Measurements from ENCODE around the gene MIA.
"Not testable (repeated sequence)": the region's sequence is repeated elsewhere in the genome, so short reads cannot be mapped to it uniquely, and the experiment has no call there.

The MIA gene

DNA sequence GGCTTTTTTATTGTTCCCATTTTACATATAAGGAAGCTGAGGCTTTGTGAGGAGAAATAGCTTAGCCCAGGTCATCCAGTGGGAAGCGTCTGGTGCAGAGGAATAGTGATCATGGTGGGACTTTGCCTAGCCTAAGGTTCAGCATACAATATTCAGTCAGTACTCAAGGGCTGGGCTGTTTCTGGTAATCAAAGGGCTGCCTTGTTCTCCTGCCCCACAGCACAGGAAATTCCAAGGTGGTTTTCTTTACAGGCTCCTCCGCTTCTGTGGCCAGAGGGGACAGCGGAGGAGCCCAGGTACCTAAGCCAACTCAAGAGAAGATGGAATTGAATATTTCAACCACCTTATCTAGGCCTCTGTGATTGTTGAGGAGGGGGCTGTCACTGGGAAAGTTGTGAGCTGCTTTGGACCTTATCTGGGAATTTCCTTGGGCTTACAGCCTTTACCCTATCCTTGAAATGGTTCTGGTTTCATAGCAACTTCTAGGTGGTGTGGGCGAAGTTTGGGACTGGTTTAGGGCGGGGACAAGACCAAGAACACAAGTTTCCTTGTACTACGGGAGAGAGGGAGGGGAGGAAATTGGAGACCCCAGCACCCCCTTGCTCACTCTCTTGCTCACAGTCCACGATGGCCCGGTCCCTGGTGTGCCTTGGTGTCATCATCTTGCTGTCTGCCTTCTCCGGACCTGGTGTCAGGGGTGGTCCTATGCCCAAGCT, at the start of gene MIA:
TSS of gene MIA (plus strand) at position 606 of the 716 bp plus-strand sequence. CDS start at position 628, 22 bp downstream.
- no peaks in the 10 kb centered on the region for H3K36me3 ChIP-seq (ENCODE audit: control insufficient read depth in 2 of 2, insufficient read depth in 2 of 2, low read length in 2 of 2)
- no peaks in the 10 kb centered on the region for H3K27me3 ChIP-seq (ENCODE audit: control insufficient read depth in 2 of 2, insufficient read depth in 2 of 2, low read length in 2 of 2)
- no peak within 1 kb of the TSS for H3K9ac ChIP-seq (ENCODE audit: low read depth in 1 of 2, low read length in 2 of 2)
- H3K4me1 ChIP-seq (ENCODE audit: control insufficient read depth in 2 of 2, insufficient read depth in 2 of 2, low read length in 2 of 2) = peaks cover 11 to 15% of the 10 kb centered on the region in 2 donors
- H3K27ac ChIP-seq (ENCODE audit: low read depth in 2 of 2, low read length in 2 of 2) = no peak within 1 kb of the TSS
- no peaks in the 10 kb centered on the region for H3K9me3 ChIP-seq (ENCODE audit: control insufficient read depth in 2 of 2, low read length in 2 of 2)
- no peak within 1 kb of the TSS for H3K4me3 ChIP-seq (ENCODE audit: low read length in 2 of 2)

DNA sequence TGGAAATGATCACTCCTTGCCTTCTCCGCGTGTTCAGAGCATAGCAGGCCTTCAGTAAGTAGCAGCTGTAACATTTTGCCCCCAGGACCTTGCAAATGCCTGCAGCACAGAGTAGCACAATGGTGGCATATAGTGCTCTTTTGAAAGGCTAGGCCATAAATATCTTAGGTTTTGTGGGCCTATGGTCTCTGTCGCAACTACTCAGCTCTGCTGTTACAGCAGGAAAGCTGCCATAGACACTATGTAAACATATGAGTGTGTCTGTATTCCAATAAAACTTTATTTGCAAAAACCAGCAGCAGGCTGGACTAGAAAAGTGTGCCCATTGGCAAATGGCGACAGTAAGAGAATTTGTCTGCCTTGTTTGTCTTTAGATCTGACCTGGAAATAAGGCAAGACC, 49.0 kb upstream of the MIA start:
- peaks cover 0 to under 1% of the 10 kb centered on the region in 2 donors for H3K4me1 ChIP-seq (ENCODE audit: control insufficient read depth in 2 of 2, insufficient read depth in 2 of 2, low read length in 2 of 2)
- H3K27me3 ChIP-seq (ENCODE audit: control insufficient read depth in 2 of 2, insufficient read depth in 2 of 2, low read length in 2 of 2) = no peaks in the 10 kb centered on the region
- H3K36me3 ChIP-seq (ENCODE audit: control insufficient read depth in 2 of 2, insufficient read depth in 2 of 2, low read length in 2 of 2) = peaks cover 43 to 51% of the 10 kb centered on the region in 2 donors
- no peak overlapping the region for H3K9ac ChIP-seq (ENCODE audit: low read depth in 1 of 2, low read length in 2 of 2)
- H3K9me3 ChIP-seq (ENCODE audit: control insufficient read depth in 2 of 2, low read length in 2 of 2) = no peaks in the 10 kb centered on the region
- H3K27ac ChIP-seq (ENCODE audit: low read depth in 2 of 2, low read length in 2 of 2) = no peak overlapping the region
- no peak overlapping the region for H3K4me3 ChIP-seq (ENCODE audit: low read length in 2 of 2)

DNA sequence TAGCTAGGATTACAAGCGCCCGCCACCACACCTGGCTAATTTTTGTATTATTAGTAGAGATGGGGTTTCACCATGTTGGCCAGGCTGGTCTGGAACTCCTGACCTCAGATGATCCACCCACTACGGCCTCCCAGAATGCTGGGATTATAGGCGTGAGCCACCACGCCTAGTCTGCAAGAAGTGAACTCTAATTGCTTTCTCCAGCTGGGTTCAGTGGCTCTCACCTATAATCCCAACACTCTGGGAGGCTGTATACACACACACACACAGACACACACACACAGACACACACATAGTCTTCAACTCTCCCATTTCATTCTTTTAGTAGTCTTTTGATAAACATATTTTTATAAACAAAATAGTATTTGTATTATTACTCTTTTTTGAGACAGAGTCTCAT, 45.3 kb upstream of the MIA start:
- not testable (repeated sequence) for H3K27me3 ChIP-seq (ENCODE audit: control insufficient read depth in 2 of 2, insufficient read depth in 2 of 2, low read length in 2 of 2); H3K27ac ChIP-seq (ENCODE audit: low read depth in 2 of 2, low read length in 2 of 2); H3K9ac ChIP-seq (ENCODE audit: low read depth in 1 of 2, low read length in 2 of 2); H3K9me3 ChIP-seq (ENCODE audit: control insufficient read depth in 2 of 2, low read length in 2 of 2); H3K4me3 ChIP-seq (ENCODE audit: low read length in 2 of 2); H3K4me1 ChIP-seq (ENCODE audit: control insufficient read depth in 2 of 2, insufficient read depth in 2 of 2, low read length in 2 of 2)
- peaks cover 47 to 59% of the 10 kb centered on the region in 2 donors for H3K36me3 ChIP-seq (ENCODE audit: control insufficient read depth in 2 of 2, insufficient read depth in 2 of 2, low read length in 2 of 2)

DNA sequence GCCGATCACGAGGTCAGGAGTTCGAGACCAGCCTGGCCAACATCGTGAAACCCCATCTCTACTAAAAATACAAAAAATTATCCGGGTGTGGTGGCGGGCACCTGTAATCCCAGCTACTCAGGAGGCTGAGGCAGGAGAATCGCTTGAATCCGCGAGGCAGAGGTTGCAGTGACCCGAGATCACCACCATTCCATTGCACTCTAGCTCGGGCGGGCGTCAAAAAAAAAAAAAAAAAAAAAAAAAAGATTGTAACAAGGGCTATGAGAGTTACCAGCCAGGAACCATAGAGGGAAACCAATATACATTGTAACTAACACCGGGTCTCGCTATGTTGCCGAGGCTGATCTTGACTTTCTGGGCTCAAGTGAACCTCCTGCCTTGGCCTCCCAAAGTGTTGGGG, 43.0 kb upstream of the MIA start:
- H3K9me3 ChIP-seq (ENCODE audit: control insufficient read depth in 2 of 2, low read length in 2 of 2); H3K9ac ChIP-seq (ENCODE audit: low read depth in 1 of 2, low read length in 2 of 2); H3K27me3 ChIP-seq (ENCODE audit: control insufficient read depth in 2 of 2, insufficient read depth in 2 of 2, low read length in 2 of 2); H3K27ac ChIP-seq (ENCODE audit: low read depth in 2 of 2, low read length in 2 of 2); H3K4me1 ChIP-seq (ENCODE audit: control insufficient read depth in 2 of 2, insufficient read depth in 2 of 2, low read length in 2 of 2); H3K4me3 ChIP-seq (ENCODE audit: low read length in 2 of 2): not testable (repeated sequence)
- peaks cover 35 to 60% of the 10 kb centered on the region in 2 donors for H3K36me3 ChIP-seq (ENCODE audit: control insufficient read depth in 2 of 2, insufficient read depth in 2 of 2, low read length in 2 of 2)

DNA sequence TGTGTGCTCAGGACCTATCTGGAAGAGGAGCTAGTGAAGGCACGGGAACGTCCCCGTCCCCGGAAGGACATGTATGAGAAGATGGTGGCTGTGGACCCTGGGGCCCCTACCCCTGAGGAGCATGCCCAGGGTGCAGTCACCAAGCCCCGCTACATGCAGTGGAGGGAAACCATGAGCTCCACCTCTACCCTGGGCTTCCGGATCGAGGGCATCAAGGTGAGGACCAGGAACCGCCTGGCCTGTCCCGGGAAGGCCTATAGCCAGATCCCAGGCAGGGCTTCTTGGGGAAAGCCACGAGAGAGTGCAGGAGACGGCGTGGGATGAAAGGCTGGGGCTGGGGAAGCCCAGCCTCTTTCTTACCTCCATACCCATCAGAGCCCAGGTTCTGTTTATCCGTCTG, 42.2 kb upstream of the MIA start:
- Histone ChIP-seq H3K4me1 (ENCODE audit: control insufficient read depth in 2 of 2, insufficient read depth in 2 of 2, low read length in 2 of 2) (peaks cover 2 to 5% of the 10 kb centered on the region in 2 donors), H3K27me3 (ENCODE audit: control insufficient read depth in 2 of 2, insufficient read depth in 2 of 2, low read length in 2 of 2) (no peaks in the 10 kb centered on the region), H3K4me3 (ENCODE audit: low read length in 2 of 2) (no peak overlapping the region), H3K36me3 (ENCODE audit: control insufficient read depth in 2 of 2, insufficient read depth in 2 of 2, low read length in 2 of 2) (peaks cover 40 to 57% of the 10 kb centered on the region in 2 donors), H3K9me3 (ENCODE audit: control insufficient read depth in 2 of 2, low read length in 2 of 2) (no peaks in the 10 kb centered on the region), H3K27ac (ENCODE audit: low read depth in 2 of 2, low read length in 2 of 2) (no peak overlapping the region), H3K9ac (ENCODE audit: low read depth in 1 of 2, low read length in 2 of 2) (no peak overlapping the region)

DNA sequence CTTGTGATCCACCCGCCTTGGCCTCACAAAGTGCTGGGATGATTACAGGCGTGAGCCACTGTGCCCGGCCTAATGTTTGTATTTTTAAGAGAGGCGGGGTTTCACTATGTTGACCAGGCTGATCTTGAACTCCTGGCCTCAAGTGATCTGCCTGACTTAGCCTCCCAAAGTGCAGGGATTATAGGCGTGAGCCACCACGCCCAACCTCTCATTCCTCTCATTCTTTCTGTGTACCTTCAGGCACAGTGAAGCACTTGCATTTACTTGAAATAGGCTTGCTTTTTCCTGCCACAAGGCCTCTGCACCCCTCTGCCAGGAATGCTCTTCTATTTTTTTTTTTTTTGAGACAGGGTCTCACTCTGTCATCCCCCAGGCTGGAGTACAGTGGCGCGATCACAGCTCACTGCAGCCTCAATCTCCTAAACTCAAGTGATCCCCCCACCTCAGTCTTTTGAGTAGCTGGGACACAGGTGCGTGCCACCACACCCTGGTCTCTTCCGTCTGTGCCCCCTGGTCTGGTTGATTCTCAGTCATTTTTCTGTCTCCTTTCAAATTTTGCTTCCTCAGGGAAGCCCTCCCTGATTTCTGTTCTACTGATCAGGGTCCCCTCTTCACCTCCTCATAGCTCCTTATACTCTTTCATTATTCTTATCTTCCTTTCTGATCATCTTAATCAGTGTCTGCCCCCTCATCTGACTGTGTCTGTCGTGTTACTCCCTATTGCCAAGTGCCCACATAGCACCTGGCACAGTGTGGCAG, 40.1 kb upstream of the MIA start:
- peaks cover 4 to 5% of the 10 kb centered on the region in 2 donors for H3K4me1 ChIP-seq (ENCODE audit: control insufficient read depth in 2 of 2, insufficient read depth in 2 of 2, low read length in 2 of 2)
- no peaks in the 10 kb centered on the region for H3K9me3 ChIP-seq (ENCODE audit: control insufficient read depth in 2 of 2, low read length in 2 of 2)
- H3K27me3 ChIP-seq (ENCODE audit: control insufficient read depth in 2 of 2, insufficient read depth in 2 of 2, low read length in 2 of 2) = no peaks in the 10 kb centered on the region
- peak overlapping the region; percentile 59 to 77 for H3K27ac ChIP-seq (ENCODE audit: low read depth in 2 of 2, low read length in 2 of 2)
- peaks cover 38 to 69% of the 10 kb centered on the region in 2 donors for H3K36me3 ChIP-seq (ENCODE audit: control insufficient read depth in 2 of 2, insufficient read depth in 2 of 2, low read length in 2 of 2)
- H3K9ac ChIP-seq (ENCODE audit: low read depth in 1 of 2, low read length in 2 of 2) = peak overlapping the region in 1 of 2 donors; percentile 38
- no peak overlapping the region for H3K4me3 ChIP-seq (ENCODE audit: low read length in 2 of 2)

DNA sequence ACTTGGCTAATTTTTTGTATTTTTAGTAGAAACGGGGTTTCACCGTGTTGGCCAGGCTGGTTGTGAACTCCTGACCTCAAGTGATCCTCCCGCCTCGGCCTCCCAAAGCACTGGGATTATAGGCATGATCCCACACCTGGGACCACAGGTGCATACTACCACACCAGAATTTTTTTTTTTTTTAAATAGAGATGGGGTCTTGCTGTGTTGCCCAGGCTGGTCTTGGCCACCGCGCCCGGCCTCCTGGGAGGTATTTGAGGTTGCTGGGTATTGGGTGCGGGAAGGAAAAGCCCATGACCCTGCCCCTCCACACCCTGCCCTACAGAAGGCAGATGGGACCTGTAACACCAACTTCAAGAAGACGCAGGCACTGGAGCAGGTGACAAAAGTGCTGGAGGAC, 38.7 kb upstream of the MIA start:
- Histone ChIP-seq H3K36me3 (ENCODE audit: control insufficient read depth in 2 of 2, insufficient read depth in 2 of 2, low read length in 2 of 2) (peaks cover 29 to 60% of the 10 kb centered on the region in 2 donors), H3K27ac (ENCODE audit: low read depth in 2 of 2, low read length in 2 of 2) (peak overlapping the region in 1 of 2 donors; percentile 38), H3K4me1 (ENCODE audit: control insufficient read depth in 2 of 2, insufficient read depth in 2 of 2, low read length in 2 of 2) (peaks cover 4 to 5% of the 10 kb centered on the region in 2 donors)

DNA sequence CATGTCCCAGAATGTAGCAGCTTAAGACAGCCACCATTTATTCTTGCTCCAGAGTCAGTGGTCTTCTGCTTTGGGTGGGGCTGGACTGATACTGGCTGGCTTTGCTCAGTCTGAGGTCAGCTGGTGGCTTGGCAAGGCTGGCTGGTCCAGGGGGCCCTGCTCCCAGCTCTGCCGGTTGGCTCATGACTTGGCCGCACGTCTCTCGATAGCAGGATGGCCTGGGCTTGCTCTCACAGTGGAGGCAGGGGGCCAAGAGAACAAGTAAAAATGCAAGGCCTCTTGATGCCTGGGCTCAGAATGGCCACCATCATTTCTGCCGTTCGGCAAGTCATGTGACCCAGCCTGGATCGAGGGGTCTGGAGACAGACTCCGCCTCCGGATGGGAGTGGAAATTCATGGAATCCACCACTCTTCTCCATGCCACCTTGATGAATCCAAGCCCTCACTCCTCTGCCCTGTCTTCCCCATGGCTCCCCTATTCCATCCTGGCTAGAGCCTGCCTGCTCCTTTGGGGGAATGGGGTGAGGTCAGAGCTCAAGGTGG, 38.1 kb upstream of the MIA start:
- Histone ChIP-seq H3K9ac (ENCODE audit: low read depth in 1 of 2, low read length in 2 of 2) (no peak overlapping the region), H3K4me3 (ENCODE audit: low read length in 2 of 2) (peak overlapping the region in 1 of 2 donors; percentile 7), H3K4me1 (ENCODE audit: control insufficient read depth in 2 of 2, insufficient read depth in 2 of 2, low read length in 2 of 2) (peaks cover 4 to 5% of the 10 kb centered on the region in 2 donors), H3K9me3 (ENCODE audit: control insufficient read depth in 2 of 2, low read length in 2 of 2) (no peaks in the 10 kb centered on the region), H3K27me3 (ENCODE audit: control insufficient read depth in 2 of 2, insufficient read depth in 2 of 2, low read length in 2 of 2) (no peaks in the 10 kb centered on the region), H3K36me3 (ENCODE audit: control insufficient read depth in 2 of 2, insufficient read depth in 2 of 2, low read length in 2 of 2) (peaks cover 29 to 60% of the 10 kb centered on the region in 2 donors), H3K27ac (ENCODE audit: low read depth in 2 of 2, low read length in 2 of 2) (peak overlapping the region in 1 of 2 donors; percentile 32)

More for the DNA sequence above, 38.7 kb upstream of the MIA start:
- no peaks in the 10 kb centered on the region for H3K27me3 ChIP-seq (ENCODE audit: control insufficient read depth in 2 of 2, insufficient read depth in 2 of 2, low read length in 2 of 2)
- peak overlapping the region in 1 of 2 donors; percentile 7 for H3K4me3 ChIP-seq (ENCODE audit: low read length in 2 of 2)
- H3K9me3 ChIP-seq (ENCODE audit: control insufficient read depth in 2 of 2, low read length in 2 of 2) = no peaks in the 10 kb centered on the region
- H3K9ac ChIP-seq (ENCODE audit: low read depth in 1 of 2, low read length in 2 of 2) = no peak overlapping the region

DNA sequence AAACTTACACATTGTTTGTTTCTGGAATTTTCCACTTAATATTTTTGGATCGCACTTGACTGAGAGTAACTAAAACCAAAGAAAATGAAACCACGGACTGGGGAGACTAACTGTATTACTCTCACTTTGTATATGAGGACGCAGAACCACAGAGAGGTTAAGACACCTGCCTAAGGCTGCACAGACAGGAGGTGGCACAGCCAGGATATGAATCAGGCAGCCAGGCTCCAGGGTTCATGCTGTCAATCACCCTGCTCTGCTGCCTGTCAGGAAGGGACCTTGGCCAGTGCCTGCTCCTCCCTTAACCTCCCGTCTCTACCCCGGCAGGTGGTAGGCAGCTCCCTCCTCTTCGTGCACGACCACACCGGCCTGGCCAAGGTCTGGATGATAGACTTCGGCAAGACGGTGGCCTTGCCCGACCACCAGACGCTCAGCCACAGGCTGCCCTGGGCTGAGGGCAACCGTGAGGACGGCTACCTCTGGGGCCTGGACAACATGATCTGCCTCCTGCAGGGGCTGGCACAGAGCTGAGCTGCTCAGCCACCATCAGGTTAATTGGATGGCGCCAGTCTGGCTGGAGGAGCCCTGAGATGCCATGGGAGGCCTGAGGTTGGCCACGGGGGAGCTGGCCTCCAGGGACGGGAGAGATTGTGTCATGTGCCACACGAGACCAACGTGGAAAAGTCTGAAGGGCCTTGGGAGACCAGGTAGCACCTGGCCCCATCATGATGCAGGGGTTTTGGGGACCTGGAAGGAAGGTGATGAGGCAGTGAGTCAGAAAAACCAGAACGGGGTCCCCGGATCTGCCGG, 36.1 kb upstream of the MIA start:
- no peak overlapping the region for H3K27ac ChIP-seq (ENCODE audit: low read depth in 2 of 2, low read length in 2 of 2)
- H3K4me1 ChIP-seq (ENCODE audit: control insufficient read depth in 2 of 2, insufficient read depth in 2 of 2, low read length in 2 of 2) = peaks cover 4 to 5% of the 10 kb centered on the region in 2 donors
- no peaks in the 10 kb centered on the region for H3K27me3 ChIP-seq (ENCODE audit: control insufficient read depth in 2 of 2, insufficient read depth in 2 of 2, low read length in 2 of 2)
- H3K9me3 ChIP-seq (ENCODE audit: control insufficient read depth in 2 of 2, low read length in 2 of 2) = no peaks in the 10 kb centered on the region
- peaks cover 13 to 45% of the 10 kb centered on the region in 2 donors for H3K36me3 ChIP-seq (ENCODE audit: control insufficient read depth in 2 of 2, insufficient read depth in 2 of 2, low read length in 2 of 2)
- H3K4me3 ChIP-seq (ENCODE audit: low read length in 2 of 2) = no peak overlapping the region
- H3K9ac ChIP-seq (ENCODE audit: low read depth in 1 of 2, low read length in 2 of 2) = no peak overlapping the region
